ENCODE measurements around the gene RIMS1.
"Not testable (repeated sequence)": the region's sequence is repeated elsewhere in the genome, so short reads cannot be mapped to it uniquely, and the experiment has no call there.

The RIMS1 gene

GRCh38 chr6:71979911-71980310 lies 93.6 kb downstream of the RIMS1 start:
- no peak for TF ChIP-seq CTCF (conservative IDR thresholded peaks at IDR 0.05)
- no peak overlapping the region for H3K27ac ChIP-seq

- TF ChIP-seq CTCF (conservative IDR thresholded peaks at IDR 0.05), result no peak
- no peak overlapping the region for H3K27ac ChIP-seq
Observed at GRCh38 chr6:71982389-71982788, 96.0 kb downstream of the RIMS1 start.

- no peak overlapping the region for H3K27ac ChIP-seq
- no peak for TF ChIP-seq CTCF (conservative IDR thresholded peaks at IDR 0.05)
Observed at GRCh38 chr6:71983131-71983530, 96.8 kb downstream of the RIMS1 start.

- no peak overlapping the region for H3K27ac ChIP-seq
Observed at GRCh38 chr6:71994705-71995271, 108.4 kb downstream of the RIMS1 start.

GRCh38 chr6:71997341-71997740 lies 111.0 kb downstream of the RIMS1 start:
- H3K27ac ChIP-seq, result no peak overlapping the region
- TF ChIP-seq CTCF (conservative IDR thresholded peaks at IDR 0.05), result no peak

More at GRCh38 chr6:71994705-71995271, 108.4 kb downstream of the RIMS1 start:
- no peak for TF ChIP-seq CTCF (conservative IDR thresholded peaks at IDR 0.05)

GRCh38 chr6:72002415-72002814 lies 116.1 kb downstream of the RIMS1 start:
- no peak overlapping the region for H3K27ac ChIP-seq
- TF ChIP-seq CTCF (conservative IDR thresholded peaks at IDR 0.05), result no peak

GRCh38 chr6:72006591-72006990 lies 120.2 kb downstream of the RIMS1 start:
- H3K27ac ChIP-seq, result not testable (repeated sequence)

GRCh38 chr6:72022830-72023229 lies 136.5 kb downstream of the RIMS1 start:
- TF ChIP-seq CTCF (conservative IDR thresholded peaks at IDR 0.05), result no peak
- H3K27ac ChIP-seq, result no peak overlapping the region

All from VCaP (cell line).